PC-9 (cell line): ENCODE measurements around the gene LAMB1.

Experiments
- EZH2 ChIP-seq: fragments of 200-600 bp; sonication (generic); IDR thresholded peaks from 2 replicates; pipeline ENCODE4 v1.8.0; 2017; ENCODE audit warnings: antibody characterized with exemption, low read depth
- TF ChIP-seq, protein P1 (sequence below): fragments of 200-600 bp; sonication (generic); conservative IDR thresholded peaks from 2 replicates; pipeline ENCODE4 v1.6.1; 2017; ENCODE audit warnings: mixed run types, antibody characterized with exemption, mild to moderate bottlenecking, moderate library complexity

GRCh38 chr7:107964510-107964909 lies 38.5 kb downstream of the LAMB1 start:
- TF ChIP-seq, protein P1, sequence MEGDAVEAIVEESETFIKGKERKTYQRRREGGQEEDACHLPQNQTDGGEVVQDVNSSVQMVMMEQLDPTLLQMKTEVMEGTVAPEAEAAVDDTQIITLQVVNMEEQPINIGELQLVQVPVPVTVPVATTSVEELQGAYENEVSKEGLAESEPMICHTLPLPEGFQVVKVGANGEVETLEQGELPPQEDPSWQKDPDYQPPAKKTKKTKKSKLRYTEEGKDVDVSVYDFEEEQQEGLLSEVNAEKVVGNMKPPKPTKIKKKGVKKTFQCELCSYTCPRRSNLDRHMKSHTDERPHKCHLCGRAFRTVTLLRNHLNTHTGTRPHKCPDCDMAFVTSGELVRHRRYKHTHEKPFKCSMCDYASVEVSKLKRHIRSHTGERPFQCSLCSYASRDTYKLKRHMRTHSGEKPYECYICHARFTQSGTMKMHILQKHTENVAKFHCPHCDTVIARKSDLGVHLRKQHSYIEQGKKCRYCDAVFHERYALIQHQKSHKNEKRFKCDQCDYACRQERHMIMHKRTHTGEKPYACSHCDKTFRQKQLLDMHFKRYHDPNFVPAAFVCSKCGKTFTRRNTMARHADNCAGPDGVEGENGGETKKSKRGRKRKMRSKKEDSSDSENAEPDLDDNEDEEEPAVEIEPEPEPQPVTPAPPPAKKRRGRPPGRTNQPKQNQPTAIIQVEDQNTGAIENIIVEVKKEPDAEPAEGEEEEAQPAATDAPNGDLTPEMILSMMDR = no peak
- TF ChIP-seq EZH2 = no peak
